GM12878 (cell line): Measurements from ENCODE around the gene OGA. TPM values are rescaled to one million over a fixed set of nuclear protein-coding genes. Genes with fewer than 3 reads are reported as not detected.

ENCODE experiments used
- ATF7 ChIP-seq: fragments of 450-650 bp; IDR thresholded peaks from 2 replicates; pipeline ENCODE4 v1.6.1; 2016; ENCODE audit warnings: low read depth, mild to moderate bottlenecking
- EED ChIP-seq: sonication (generic); IDR thresholded peaks from 2 replicates; pipeline ENCODE4 v1.6.1; 2016; ENCODE audit warnings: antibody characterized with exemption, low read depth
- GABPA ChIP-seq: IDR thresholded peaks from 2 replicates; pipeline ENCODE4 v1.6.1; 2014; ENCODE audit warnings: antibody characterized with exemption, low read depth, mild to moderate bottlenecking, inconsistent platforms
- IKZF2 ChIP-seq, 2 experiments: fragments of 450-650 bp; IDR thresholded peaks; 2 replicates each; pipeline ENCODE4 v1.6.1; 2017; ENCODE audit warnings: mild to moderate bottlenecking in 2 of 2, moderate library complexity in 2 of 2
- PAX5 ChIP-seq: IDR thresholded peaks from 2 replicates; pipeline ENCODE4 v1.6.1; 2011; ENCODE audit warnings: low read depth, low read length, borderline replicate concordance
- PKNOX1 ChIP-seq: fragments of 450-650 bp; IDR thresholded peaks from 2 replicates; pipeline ENCODE4 v1.6.1; 2016; ENCODE audit warnings: mild to moderate bottlenecking
- PML ChIP-seq: IDR thresholded peaks from 2 replicates; pipeline ENCODE4 v1.6.1; 2012; ENCODE audit warnings: low read length, inconsistent platforms
- SKIL ChIP-seq: fragments of 450-650 bp; IDR thresholded peaks from 2 replicates; pipeline ENCODE4 v1.6.1; 2017; ENCODE audit warnings: mild to moderate bottlenecking, low read depth, inconsistent platforms; ENCODE audit not compliant: poor library complexity, severe bottlenecking
- SREBF1 ChIP-seq: IDR thresholded peaks from 2 replicates; pipeline ENCODE4 v1.6.1; 2012; ENCODE audit warnings: mild to moderate bottlenecking, low read length
- TCF7 ChIP-seq: IDR thresholded peaks from 2 replicates; pipeline ENCODE4 v1.6.1; 2014; ENCODE audit warnings: antibody characterized with exemption, borderline replicate concordance
- polyA plus RNA-seq, 11 experiments: library from polyadenylated mRNA; depleted of rRNA in 4 of 11; unstranded in 6 of 11; stranded (reverse) in 5 of 11; fragments of >200 nt; fragmentation: Nextera tagmentation in 4 of 11; fragmentation: Illumina TruSeq in 1 of 11; extraction: Ambion mirVana in 4 of 11; extraction: Trizol in 1 of 11; gene quantifications; 1 replicate in 1 of 11; 2 replicates in 10 of 11; pipeline versions ENCODE4 v1.2.1 to v1.2.3, GENCODE V29; 2011 to 2016; ENCODE audit warnings: inconsistent platforms in 2 of 11, missing spikeins in 2 of 11, low read depth in 1 of 11
- total RNA-seq, 4 experiments: library from RNA; depleted of rRNA in 3 of 4; stranded (reverse); fragments of >200 nt in 3 of 4; fragmentation: Illumina TruSeq in 1 of 4; extraction: Trizol in 1 of 4; gene quantifications; 2 replicates each; pipeline versions ENCODE4 v1.2.1 to v1.2.3, GENCODE V29; 2013 to 2021
- TF ChIP-seq, protein P1 (sequence below): fragments of 450-650 bp; conservative IDR thresholded peaks from 2 replicates; pipeline ENCODE4 v1.6.1; 2017; ENCODE audit warnings: mild to moderate bottlenecking, moderate library complexity

Gene OGA
- total and polyA plus RNA-seq, 10 of the 15 experiments (the other 5 are each of a cell fraction or from before 2014, with no cell fraction given): 23.0 to 145 (median 85.2) TPM

DNA sequence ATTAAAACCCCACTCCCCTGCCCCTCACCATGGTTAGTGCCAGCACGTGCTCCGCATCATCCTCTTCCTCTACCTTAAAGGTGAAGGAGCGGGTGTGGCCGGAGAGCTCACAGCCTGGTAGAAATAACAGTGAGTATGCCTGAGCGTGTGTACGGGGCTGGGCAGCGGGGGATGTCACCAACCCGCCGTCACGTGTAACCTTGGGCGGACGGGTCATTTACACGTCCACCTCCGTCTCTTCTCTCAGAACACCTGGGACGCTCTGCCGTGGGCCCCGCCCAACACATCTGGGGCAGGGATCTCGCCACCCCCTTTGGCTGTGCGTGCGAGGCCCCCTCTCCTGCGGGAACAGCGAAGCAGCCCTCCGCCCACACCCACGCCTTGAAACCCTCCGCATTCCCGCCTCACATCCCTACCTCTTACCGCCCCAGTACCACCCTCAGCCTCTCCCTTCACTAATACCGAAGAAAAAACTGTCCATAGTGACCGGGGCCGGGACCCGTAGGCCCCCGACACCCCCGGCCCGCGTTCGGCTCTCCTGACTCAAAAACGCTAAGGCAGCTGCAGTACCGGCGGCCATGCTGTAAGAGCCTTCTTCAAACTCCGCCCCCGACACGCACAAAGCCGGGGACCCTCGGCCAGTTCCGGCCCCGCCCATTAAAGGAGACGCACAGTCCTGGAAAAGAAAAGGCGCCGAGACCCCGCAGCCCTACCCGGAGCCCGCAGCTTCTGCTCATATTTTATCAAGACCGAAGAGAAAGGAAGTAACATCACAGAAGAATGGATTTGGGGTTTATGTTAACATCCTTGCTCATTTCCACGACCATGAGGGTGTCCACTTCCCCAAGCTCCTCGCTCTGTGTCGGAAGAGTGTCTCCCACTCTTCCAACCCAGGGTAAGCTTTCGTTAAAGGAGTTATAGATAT lies 35.2 kb downstream of the OGA start, which contains the start of gene NPM3 (continued):
- TF ChIP-seq ATF7 (0 out of 2 replicates have a peak, but pooled peaks have one; percentile 22), TCF7 (no peak), PML (peak; percentile 67; the same call in 1 of the 2 replicates), PAX5 (no peak), IKZF2 (IDR thresholded peaks at IDR 0.05) (no peak), SKIL (peak; percentile 37), SREBF1 (no peak), EED (no peak), PKNOX1 (no peak), GABPA (peak; percentile 72)
- TF ChIP-seq, protein P1, sequence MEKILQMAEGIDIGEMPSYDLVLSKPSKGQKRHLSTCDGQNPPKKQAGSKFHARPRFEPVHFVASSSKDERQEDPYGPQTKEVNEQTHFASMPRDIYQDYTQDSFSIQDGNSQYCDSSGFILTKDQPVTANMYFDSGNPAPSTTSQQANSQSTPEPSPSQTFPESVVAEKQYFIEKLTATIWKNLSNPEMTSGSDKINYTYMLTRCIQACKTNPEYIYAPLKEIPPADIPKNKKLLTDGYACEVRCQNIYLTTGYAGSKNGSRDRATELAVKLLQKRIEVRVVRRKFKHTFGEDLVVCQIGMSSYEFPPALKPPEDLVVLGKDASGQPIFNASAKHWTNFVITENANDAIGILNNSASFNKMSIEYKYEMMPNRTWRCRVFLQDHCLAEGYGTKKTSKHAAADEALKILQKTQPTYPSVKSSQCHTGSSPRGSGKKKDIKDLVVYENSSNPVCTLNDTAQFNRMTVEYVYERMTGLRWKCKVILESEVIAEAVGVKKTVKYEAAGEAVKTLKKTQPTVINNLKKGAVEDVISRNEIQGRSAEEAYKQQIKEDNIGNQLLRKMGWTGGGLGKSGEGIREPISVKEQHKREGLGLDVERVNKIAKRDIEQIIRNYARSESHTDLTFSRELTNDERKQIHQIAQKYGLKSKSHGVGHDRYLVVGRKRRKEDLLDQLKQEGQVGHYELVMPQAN: peak; percentile 66
